Hair follicular keratinocyte (primary cell): Measurements from ENCODE around the gene RPL31. TPM values are rescaled to one million over a fixed set of nuclear protein-coding genes. Genes with fewer than 3 reads are reported as not detected.

Experiments used
- total RNA-seq: library from RNA; depleted of rRNA; stranded (reverse); fragments of >200 nt; gene quantifications from 2 replicates; pipeline ENCODE4 v1.2.3, GENCODE V29; 2015

The RPL31 gene
- total RNA-seq = 1,246 and 1,637 TPM in 2 replicates

DNA sequence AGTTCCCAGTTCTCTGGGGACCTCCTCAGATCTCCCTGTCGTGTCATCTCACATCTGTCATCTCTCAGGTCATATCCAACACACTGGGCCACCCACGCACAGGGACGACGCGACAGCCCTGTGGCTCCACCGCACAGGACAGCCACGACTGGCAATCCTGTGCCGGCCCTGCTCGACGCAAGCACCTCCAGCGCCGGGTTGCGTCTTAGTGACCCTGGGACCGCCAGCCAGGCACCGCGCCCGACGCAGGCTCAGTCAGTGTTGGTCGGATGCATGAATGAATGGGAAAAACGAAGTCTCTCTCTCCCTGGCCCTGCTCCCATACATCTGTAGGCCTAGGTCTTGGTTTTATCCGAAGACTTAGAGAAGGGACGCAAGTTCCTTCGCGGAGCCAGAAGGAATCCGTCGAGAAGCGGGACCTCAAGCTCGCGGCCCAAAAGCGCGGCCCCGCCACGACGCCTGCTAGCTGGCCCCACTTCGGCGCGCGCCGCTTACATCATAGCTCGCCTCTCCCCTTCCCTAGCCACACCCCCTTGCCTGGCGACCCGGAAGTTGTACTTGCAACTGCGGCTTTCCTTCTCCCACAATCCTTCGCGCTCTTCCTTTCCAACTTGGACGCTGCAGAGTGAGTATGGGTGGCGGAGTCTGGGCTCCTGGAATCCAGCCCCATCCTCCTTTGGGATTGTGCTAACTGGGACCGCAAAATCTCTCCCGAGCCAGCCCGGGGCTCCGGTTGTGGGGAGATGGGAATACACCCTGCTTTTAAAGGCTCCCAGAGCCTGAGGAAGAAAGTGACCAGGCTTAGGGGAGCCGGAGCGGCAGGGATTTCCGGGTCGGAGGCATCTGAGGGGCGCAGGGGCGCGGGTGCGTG is at the start of gene RPL31:
Gene RPL31, plus strand, starts transcription at position 599 of the 871 bp plus-strand sequence. CDS start 413 bp downstream, outside the sequence.

Other genes starting within 250 kb of the RPL31 start
- 12.9 and 40.1 TPM in 2 replicates for gene NPAS2, start 182.2 kb upstream of the RPL31 start, total RNA-seq
- 11.4 and 20.0 TPM in 2 replicates for gene TBC1D8, start 149.1 kb downstream of the RPL31 start, total RNA-seq